DMS114 treated with DMSO at 0.1 percent for 48 hours (cell line): ENCODE results near the gene SLF1.

Source experiments
- DNase-seq: peaks from one replicate; lab custom pipeline; 2025; ENCODE audit not compliant: unreplicated experiment; lab: John Stamatoyannopoulos, UW

The SLF1 gene

DNA sequence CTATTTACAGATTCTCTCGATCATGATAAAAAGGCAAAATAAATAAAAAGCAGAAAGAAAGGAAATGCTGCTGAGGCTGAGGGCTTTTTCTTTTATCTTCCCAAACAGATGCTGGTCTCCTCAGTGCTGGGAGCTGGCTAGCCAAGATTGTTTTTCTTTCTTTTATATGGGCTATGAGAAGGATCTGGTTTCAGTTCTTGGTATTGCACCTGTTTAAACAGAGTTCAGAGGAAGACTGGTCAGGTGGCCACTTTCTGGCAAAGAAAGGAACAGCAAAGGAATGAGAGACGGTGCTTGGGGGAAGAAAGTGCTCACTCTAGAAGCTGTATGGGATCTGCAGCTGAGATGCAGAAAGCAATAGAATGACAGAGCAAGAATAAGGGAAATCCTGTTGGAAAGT lies 88.9 kb downstream of the SLF1 start:
- DNase-seq = no peak

DNA sequence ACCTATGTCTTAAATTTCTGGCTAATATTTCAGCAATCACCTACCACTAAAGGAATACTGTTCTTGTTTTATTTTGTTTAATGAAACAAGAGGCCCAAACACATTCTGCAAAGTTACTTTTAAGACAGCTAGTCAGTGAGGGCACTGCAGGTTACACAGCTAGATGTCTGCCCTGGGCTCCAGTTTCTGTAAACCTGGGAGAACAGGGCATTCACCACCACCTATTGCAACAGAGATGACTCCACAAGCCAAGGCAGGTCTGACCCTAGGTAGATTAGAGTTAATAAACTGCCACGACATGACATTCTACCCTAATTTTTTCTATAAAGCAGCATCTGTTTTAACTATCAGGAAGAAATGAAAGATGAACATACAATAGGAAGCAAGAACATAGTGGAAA lies 90.8 kb downstream of the SLF1 start:
- no peak for DNase-seq

DNA sequence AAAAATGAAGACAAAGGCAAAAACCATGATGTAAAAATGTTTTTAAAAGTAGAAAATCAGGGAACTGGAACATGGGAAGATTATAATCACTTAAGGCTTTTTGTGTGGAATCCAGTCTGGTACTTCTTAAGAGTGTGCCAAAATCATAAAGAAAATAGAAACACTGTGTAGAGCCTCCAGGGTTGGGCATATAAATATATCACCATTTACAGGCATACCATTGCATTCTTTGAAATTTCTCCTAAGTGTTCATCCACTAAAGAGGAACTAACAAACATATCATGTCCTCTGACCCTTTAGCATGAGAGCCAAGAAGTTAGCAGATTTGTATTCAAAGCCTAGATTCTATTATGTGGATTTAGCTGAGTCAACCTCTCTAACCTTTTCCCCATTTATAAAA lies 93.3 kb downstream of the SLF1 start:
- DNase-seq = no peak

DNA sequence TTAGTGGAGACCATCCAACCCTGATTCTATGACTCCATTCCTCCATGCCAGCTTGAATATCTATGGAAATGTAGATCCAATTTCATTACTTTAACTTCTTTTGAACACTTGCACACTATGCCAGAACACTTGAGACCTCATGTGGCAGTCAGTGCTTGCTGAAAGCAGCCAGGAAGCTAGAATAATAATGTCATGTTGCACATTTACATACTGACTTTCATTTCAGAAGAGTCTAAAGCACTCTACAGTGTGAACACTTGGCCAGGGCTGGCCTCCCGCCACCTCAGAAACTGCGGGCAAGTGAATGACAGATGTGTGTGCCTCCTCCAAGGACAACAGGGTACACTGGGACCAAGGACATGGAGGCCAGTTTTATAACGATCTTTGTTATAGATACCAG lies 97.3 kb downstream of the SLF1 start:
- no peak for DNase-seq

DNA sequence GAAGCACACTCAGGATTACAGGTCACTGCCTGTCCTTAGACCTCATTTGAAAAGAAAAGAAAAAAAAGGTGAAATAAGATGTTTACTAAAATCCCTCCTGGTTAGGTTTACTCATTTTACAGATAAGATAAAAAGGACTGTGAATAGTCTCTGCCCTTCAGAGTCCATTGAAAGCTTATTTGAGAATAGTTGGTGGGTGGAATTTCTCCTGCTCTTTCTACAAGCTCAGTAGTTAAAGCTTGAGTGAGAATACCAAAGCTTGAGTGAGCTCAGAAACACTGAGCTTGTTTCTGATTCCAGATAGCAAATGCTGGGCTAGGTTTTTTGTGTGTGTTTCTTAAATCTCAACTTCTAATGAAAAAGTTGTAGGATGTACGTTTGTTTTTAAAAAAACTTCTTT lies 106.7 kb downstream of the SLF1 start:
- DNase-seq = no peak

DNA sequence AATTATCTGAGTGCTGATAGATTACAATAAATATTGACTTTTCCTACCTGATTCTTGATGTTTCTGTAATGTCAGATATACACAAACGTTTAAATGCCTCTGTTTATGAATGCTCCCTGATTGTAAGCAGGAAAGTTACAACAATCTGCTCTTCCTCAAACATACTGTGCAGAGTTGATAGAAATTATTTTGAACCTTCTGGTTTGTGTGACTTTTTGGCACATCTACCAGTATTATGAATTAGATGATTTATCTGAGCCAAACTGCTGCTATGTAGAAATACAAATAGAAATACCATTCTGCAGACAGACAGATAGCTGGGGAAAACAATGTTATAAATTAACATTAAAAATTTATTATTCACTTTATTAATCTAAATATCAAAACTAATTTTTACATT lies 113.0 kb downstream of the SLF1 start:
- DNase-seq = no peak

DNA sequence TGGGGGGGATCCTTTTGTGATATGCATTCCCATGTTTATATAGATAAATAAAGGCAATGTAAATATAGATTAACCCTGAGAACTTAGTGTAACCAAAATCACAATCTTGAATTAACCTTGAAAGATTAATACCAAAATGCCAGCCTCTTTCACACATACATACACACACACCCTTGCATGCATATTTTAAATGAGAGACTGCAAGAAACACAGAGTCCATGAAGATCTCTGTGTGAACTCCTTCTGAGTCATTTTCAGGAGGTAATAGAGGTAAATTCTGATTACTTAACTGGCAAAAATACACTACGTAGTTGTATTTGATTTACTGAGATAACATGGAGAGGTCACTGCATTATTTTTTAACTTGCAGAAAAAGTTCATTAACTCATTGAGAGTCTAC lies 118.0 kb downstream of the SLF1 start:
- no peak for DNase-seq

DNA sequence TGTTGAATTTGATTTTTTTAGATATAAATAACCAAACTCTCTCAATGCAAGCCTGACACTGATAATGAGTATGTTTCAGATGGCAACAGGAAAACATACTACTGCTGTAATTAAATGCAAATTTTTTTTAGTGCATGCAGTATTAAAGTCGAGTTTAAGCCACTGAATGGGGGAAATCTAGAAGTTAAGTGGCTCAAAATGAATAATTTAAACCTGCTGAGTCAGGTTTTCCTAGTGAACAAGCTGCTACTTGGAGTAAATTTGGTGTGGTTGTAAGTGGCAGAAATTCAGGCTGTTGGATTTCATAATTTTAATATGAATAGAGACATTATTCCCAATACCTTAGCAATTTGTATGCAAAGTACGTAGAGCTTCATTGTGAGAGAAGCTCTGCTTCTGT lies 121.8 kb downstream of the SLF1 start:
- no peak for DNase-seq

DNA sequence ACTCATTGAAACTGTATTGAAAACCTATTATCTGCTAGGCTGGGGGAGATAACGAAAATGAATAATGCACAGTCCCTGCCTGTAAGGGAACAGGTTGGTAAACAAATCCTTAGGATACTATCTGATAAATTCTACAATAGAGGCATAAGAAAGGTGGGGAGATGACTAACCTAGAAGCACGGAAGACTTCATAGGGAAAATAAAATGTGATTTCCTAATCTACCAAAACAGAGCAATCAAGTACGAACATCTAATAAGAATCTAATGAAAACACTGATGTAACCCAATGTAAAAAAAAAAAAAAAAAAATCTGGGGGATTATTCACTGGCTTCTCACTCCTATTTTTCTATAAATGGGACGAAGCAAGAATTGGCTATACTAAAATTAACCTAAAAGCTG lies 124.4 kb downstream of the SLF1 start:
- DNase-seq = no peak

DNA sequence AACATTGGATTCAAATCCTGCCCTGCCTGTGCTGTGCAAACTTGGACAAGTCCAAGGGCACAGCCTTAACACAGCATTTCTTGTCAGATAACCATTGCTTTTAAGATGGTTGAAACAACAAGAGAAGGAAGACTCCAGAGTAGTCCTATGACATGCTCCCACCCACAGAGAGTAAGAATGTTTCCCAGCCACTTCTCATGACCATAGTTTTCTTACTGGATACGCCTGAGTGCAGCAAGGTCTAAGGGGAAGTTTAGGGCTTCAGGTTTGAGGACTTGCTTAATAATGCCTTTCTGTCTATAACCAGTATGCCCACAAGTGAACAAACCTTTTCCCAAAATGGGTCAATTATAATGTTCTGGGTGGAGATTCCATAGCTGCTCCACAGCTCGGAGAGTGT lies 126.4 kb downstream of the SLF1 start:
- no peak for DNase-seq

DNA sequence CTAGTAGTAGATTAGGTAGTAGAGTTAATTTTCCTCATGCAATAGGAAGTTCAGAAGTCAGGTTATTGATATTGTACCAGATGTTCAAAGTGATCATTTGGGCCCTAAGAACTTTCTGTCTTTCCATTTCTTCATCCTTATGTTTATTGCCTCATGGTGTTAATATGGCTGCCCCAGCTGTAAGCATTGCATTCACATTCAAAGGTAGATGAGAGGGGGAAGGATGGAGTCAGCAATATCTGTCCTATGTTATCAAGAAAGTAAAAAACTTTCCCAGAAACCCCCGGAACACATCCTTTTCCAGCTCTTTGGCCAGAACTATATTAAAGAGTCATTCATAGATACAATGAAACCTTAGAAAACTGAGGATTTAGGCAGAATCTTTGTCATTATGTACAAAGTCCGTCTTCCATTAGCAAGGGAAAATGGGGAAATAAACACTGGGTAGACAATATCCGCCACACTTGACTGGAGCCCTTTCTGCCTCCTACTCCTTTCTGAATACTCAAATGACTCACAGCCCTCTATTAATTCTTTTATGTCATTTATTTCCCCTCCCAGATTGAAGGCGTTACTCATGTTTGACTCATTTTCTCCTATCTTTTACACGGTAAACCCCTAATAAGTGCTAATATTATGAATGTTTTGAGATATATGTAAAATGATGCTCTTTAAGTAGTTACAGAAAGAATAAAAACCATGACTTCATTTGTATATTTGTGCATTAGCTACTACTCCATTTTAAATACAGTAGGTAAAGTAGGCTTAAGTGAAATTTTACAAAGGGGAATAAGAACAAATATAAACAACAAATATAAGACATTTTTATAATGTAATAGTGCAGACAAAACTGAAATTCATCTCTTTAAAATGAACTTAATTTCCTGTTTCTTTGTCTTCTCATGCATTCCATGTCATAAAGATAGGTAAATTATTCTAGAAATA lies 127.6 kb downstream of the SLF1 start:
- no peak for DNase-seq

DNA sequence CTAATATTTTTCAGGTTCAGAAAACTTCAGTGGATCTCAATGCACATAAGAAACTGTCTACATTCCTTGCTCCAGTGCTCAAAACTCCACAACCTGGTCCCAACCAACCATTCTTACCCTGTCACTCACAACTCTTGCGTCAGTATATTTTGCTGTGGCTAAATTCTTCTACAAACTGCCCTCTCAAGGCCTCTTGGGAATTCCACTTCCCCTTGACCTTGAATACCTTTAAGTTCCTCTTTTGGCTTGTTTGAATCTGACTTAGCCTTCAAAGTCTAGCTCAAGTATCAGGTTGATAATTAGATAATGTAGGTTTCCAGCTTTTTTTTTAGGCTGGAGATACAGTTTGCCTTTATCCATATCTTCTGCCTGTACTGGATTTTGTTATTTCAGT lies 128.3 kb downstream of the SLF1 start:
- no peak for DNase-seq
